ENCODE measurements around the gene USP25.

The USP25 gene

GRCh38 chr21:15794277-15794912 lies 64.6 kb downstream of the USP25 start:
- Histone ChIP-seq H3K4me2 (ENCODE audit: low read length) (no peak overlapping the region), H3K4me3 (ENCODE audit: low read depth, low read length) (no peak overlapping the region), H3K9me3 (ENCODE audit: control insufficient read depth, low read length) (no peaks in the 10 kb centered on the region), H3K79me2 (no peaks in the 10 kb centered on the region), H3K27me3 (ENCODE audit: control insufficient read depth, insufficient read depth, low read length) (no peaks in the 10 kb centered on the region), H3K36me3 (ENCODE audit: control insufficient read depth, insufficient read depth, low read length) (no peaks in the 10 kb centered on the region), H2AFZ (no peak overlapping the region), H3K4me1 (no peaks in the 10 kb centered on the region), H3K27ac (no peak overlapping the region), H3K9ac (no peak overlapping the region)
- no peak for TF ChIP-seq CTCF (IDR thresholded peaks at IDR 0.05)

- Histone ChIP-seq H3K27me3 (ENCODE audit: control insufficient read depth, insufficient read depth, low read length) (no peaks in the 10 kb centered on the region), H2AFZ (no peak overlapping the region), H3K9ac (no peak overlapping the region), H3K4me2 (ENCODE audit: low read length) (no peak overlapping the region), H3K9me3 (ENCODE audit: control insufficient read depth, low read length) (no peaks in the 10 kb centered on the region), H3K36me3 (ENCODE audit: control insufficient read depth, insufficient read depth, low read length) (no peaks in the 10 kb centered on the region), H3K4me1 (no peaks in the 10 kb centered on the region), H3K4me3 (ENCODE audit: low read depth, low read length) (no peak overlapping the region), H3K27ac (no peak overlapping the region), H3K79me2 (no peaks in the 10 kb centered on the region)
- TF ChIP-seq CTCF (IDR thresholded peaks at IDR 0.05): no peak
Measured at GRCh38 chr21:15795533-15795932, 65.8 kb downstream of the USP25 start.

GRCh38 chr21:15797577-15798363 lies 68.0 kb downstream of the USP25 start:
- no peaks in the 10 kb centered on the region for H3K79me2 ChIP-seq
- no peak overlapping the region for H3K9ac ChIP-seq
- H3K36me3 ChIP-seq (ENCODE audit: control insufficient read depth, insufficient read depth, low read length): no peaks in the 10 kb centered on the region
- H3K4me1 ChIP-seq: no peaks in the 10 kb centered on the region
- H3K9me3 ChIP-seq (ENCODE audit: control insufficient read depth, low read length): no peaks in the 10 kb centered on the region
- H3K27ac ChIP-seq: no peak overlapping the region
- H3K27me3 ChIP-seq (ENCODE audit: control insufficient read depth, insufficient read depth, low read length): no peaks in the 10 kb centered on the region
- H2AFZ ChIP-seq: no peak overlapping the region
- TF ChIP-seq CTCF (IDR thresholded peaks at IDR 0.05): no peak
- H3K4me2 ChIP-seq (ENCODE audit: low read length): no peak overlapping the region
- no peak overlapping the region for H3K4me3 ChIP-seq (ENCODE audit: low read depth, low read length)

- Histone ChIP-seq H2AFZ (no peak overlapping the region), H3K4me1 (no peaks in the 10 kb centered on the region), H3K27ac (no peak overlapping the region), H3K4me3 (ENCODE audit: low read depth, low read length) (no peak overlapping the region), H3K4me2 (ENCODE audit: low read length) (no peak overlapping the region), H3K9me3 (ENCODE audit: control insufficient read depth, low read length) (no peaks in the 10 kb centered on the region), H3K36me3 (ENCODE audit: control insufficient read depth, insufficient read depth, low read length) (no peaks in the 10 kb centered on the region), H3K27me3 (ENCODE audit: control insufficient read depth, insufficient read depth, low read length) (no peaks in the 10 kb centered on the region), H3K79me2 (no peaks in the 10 kb centered on the region), H3K9ac (no peak overlapping the region)
- no peak for TF ChIP-seq CTCF (IDR thresholded peaks at IDR 0.05)
Measured at GRCh38 chr21:15801352-15801863, 71.6 kb downstream of the USP25 start.
